Measurements from ENCODE around the gene EEIG2.

EEIG2 gene

GRCh38 chr1:108574008-108574407 lies 14.1 kb downstream of the EEIG2 start:
- no peak for DNase-seq (ENCODE audit: low read depth, low spot score)

GRCh38 chr1:108575375-108575774 lies 15.5 kb downstream of the EEIG2 start:
- no peak overlapping the region for H3K27ac ChIP-seq
- no peak for DNase-seq (ENCODE audit: low read depth, low spot score)

More at GRCh38 chr1:108574008-108574407, 14.1 kb downstream of the EEIG2 start:
- H3K27ac ChIP-seq: no peak overlapping the region

GRCh38 chr1:108583757-108584427 lies 24.0 kb downstream of the EEIG2 start:
- DNase-seq (ENCODE audit: low read depth, low spot score): no peak
- H3K27ac ChIP-seq: no peak overlapping the region

GRCh38 chr1:108584428-108584856 lies 24.5 kb downstream of the EEIG2 start:
- no peak overlapping the region for H3K27ac ChIP-seq
- no peak for DNase-seq (ENCODE audit: low read depth, low spot score)

- no peak for DNase-seq (ENCODE audit: low read depth, low spot score)
- H3K27ac ChIP-seq: no peak overlapping the region
Measured at GRCh38 chr1:108585313-108585712, 25.4 kb downstream of the EEIG2 start.

GRCh38 chr1:108590441-108590840 lies 30.5 kb downstream of the EEIG2 start:
- DNase-seq (ENCODE audit: low read depth, low spot score): no peak
- H3K27ac ChIP-seq: no peak overlapping the region

GRCh38 chr1:108590957-108591356 lies 31.1 kb downstream of the EEIG2 start:
- no peak for DNase-seq (ENCODE audit: low read depth, low spot score)
- no peak overlapping the region for H3K27ac ChIP-seq

GRCh38 chr1:108591466-108591865 lies 31.6 kb downstream of the EEIG2 start:
- H3K27ac ChIP-seq: no peak overlapping the region
- no peak for DNase-seq (ENCODE audit: low read depth, low spot score)

GRCh38 chr1:108592030-108592759 lies 32.3 kb downstream of the EEIG2 start:
- H3K27ac ChIP-seq: no peak overlapping the region

GRCh38 chr1:108593448-108593847 lies 33.5 kb downstream of the EEIG2 start:
- DNase-seq (ENCODE audit: low read depth, low spot score): no peak
- no peak overlapping the region for H3K27ac ChIP-seq

More at GRCh38 chr1:108592030-108592759, 32.3 kb downstream of the EEIG2 start:
- no peak for DNase-seq (ENCODE audit: low read depth, low spot score)

- no peak for DNase-seq (ENCODE audit: low read depth, low spot score)
Measured at GRCh38 chr1:108595507-108595906, 35.6 kb downstream of the EEIG2 start.

GRCh38 chr1:108597041-108597440 lies 37.1 kb downstream of the EEIG2 start:
- no peak overlapping the region for H3K27ac ChIP-seq
- DNase-seq (ENCODE audit: low read depth, low spot score): no peak

More at GRCh38 chr1:108595507-108595906, 35.6 kb downstream of the EEIG2 start:
- H3K27ac ChIP-seq: no peak overlapping the region

- DNase-seq (ENCODE audit: low read depth, low spot score): no peak
- no peak overlapping the region for H3K27ac ChIP-seq
Measured at GRCh38 chr1:108598340-108598739, 38.4 kb downstream of the EEIG2 start.

GRCh38 chr1:108600504-108600903 lies 40.6 kb downstream of the EEIG2 start:
- no peak for DNase-seq (ENCODE audit: low read depth, low spot score)
- H3K27ac ChIP-seq: no peak overlapping the region

GRCh38 chr1:108601708-108602410 lies 42.0 kb downstream of the EEIG2 start:
- no peak overlapping the region for H3K27ac ChIP-seq
- DNase-seq (ENCODE audit: low read depth, low spot score): no peak

- no peak overlapping the region for H3K27ac ChIP-seq
- DNase-seq (ENCODE audit: low read depth, low spot score): no peak
Measured at GRCh38 chr1:108605633-108606032, 45.7 kb downstream of the EEIG2 start.

- H3K27ac ChIP-seq: no peak overlapping the region
- no peak for DNase-seq (ENCODE audit: low read depth, low spot score)
Measured at GRCh38 chr1:108606478-108606877, 46.6 kb downstream of the EEIG2 start.

- DNase-seq (ENCODE audit: low read depth, low spot score): no peak
- H3K27ac ChIP-seq: no peak overlapping the region
Measured at GRCh38 chr1:108609483-108610049, 49.7 kb downstream of the EEIG2 start.

Data from epithelial cell of prostate (primary cell).